Stromal cell of bone marrow (primary cell): ENCODE data around the gene YDJC.
"Not testable (repeated sequence)": the region's sequence is repeated elsewhere in the genome, so short reads cannot be mapped to it uniquely, and the experiment has no call there.

ENCODE experiments used
- DNase-seq: peaks from one replicate; pipeline ENCODE4 v3.0.0-alpha.2; 2012; ENCODE audit warnings: low read depth

Gene YDJC

GRCh38 chr22:21632237-21632895 is 2.5 kb upstream of the YDJC start, which contains the start of gene CCDC116:
TSS of gene CCDC116 (plus strand) at chr22:21632760. CDS start at chr22:21633182, 422 bp downstream.
- DNase-seq = no peak

GRCh38 chr22:21631025-21631424 is 1.2 kb upstream of the YDJC start:
- no peak for DNase-seq

- DNase-seq = no peak
Observed at GRCh38 chr22:21628386-21629254, 1.2 kb downstream of the YDJC start.

GRCh38 chr22:21626735-21627469 is 2.9 kb downstream of the YDJC start:
- DNase-seq = no peak

- DNase-seq = no peak
Observed at GRCh38 chr22:21626073-21626734, 3.6 kb downstream of the YDJC start.

GRCh38 chr22:21624880-21625791 is 4.7 kb downstream of the YDJC start:
- DNase-seq = no peak

- DNase-seq = peak; percentile 9
Observed at GRCh38 chr22:21624120-21624879, 5.5 kb downstream of the YDJC start.

- no peak for DNase-seq
Observed at GRCh38 chr22:21623648-21623970, 6.2 kb downstream of the YDJC start.

GRCh38 chr22:21622919-21623647 is 6.7 kb downstream of the YDJC start:
- no peak for DNase-seq

- DNase-seq = peak; percentile 14
Observed at GRCh38 chr22:21622011-21622918, 7.6 kb downstream of the YDJC start.

- DNase-seq = no peak
Observed at GRCh38 chr22:21621025-21621424, 8.8 kb downstream of the YDJC start.

GRCh38 chr22:21617337-21617736 is 12.5 kb downstream of the YDJC start:
- DNase-seq = not testable (repeated sequence)

- DNase-seq = no peak
Observed at GRCh38 chr22:21615731-21616130, 14.1 kb downstream of the YDJC start.

- no peak for DNase-seq
Observed at GRCh38 chr22:21613553-21614233, 16.1 kb downstream of the YDJC start.

- no peak for DNase-seq
Observed at GRCh38 chr22:21612858-21613257, 17.0 kb downstream of the YDJC start.

- DNase-seq = no peak
Observed at GRCh38 chr22:21611210-21611977, 18.4 kb downstream of the YDJC start.

GRCh38 chr22:21609556-21610157 is 20.2 kb downstream of the YDJC start:
- DNase-seq = not testable (repeated sequence)
